Endothelial cell of umbilical vein (primary cell): ENCODE measurements around the gene ELP4. TPM values are rescaled to one million over a fixed set of nuclear protein-coding genes. Genes with fewer than 3 reads are reported as not detected.

Experiments used
- BruUV-seq: library from RNA; stranded (reverse); fragments of 400-500 nt; replicated peaks from 2 replicates; lab custom pipeline; 2021; lab: Mats Ljungman, UMichigan
- CTCF ChIA-PET: fragments of 300-600, 350-600 bp; sonication (Branson Sonifier 250); formaldehyde crosslinking; loops from one replicate; lab custom pipeline; 2021; ENCODE audit warnings: antibody characterized with exemption, inconsistent platforms; lab: Charles Lee
- POLR2A ChIA-PET: fragments of 300-600, 350-600 bp; sonication (Branson Sonifier 250); formaldehyde crosslinking; loops from one replicate; lab custom pipeline; 2021; ENCODE audit warnings: antibody characterized with exemption, inconsistent platforms; lab: Charles Lee
- DNase-seq: peaks from one replicate; pipeline ENCODE4 v3.0.0-alpha.2; 2011; ENCODE audit warnings: low read depth, low spot score
- FAIRE-seq: peaks from 2 replicates; lab custom pipeline; 2011; peaks lifted over from hg19 to GRCh38; lab: Jason Lieb, UNC
- H2AFZ ChIP-seq: 2 replicates; pipeline ENCODE4 v1.6.0; 2012; ENCODE audit warnings: low read depth, low read length, control low read depth, inconsistent platforms
- H3K27ac ChIP-seq: 2 replicates; pipeline ENCODE4 v1.5.1; 2011; ENCODE audit warnings: low read depth, mild to moderate bottlenecking, control low read depth, low read length, moderate library complexity; ENCODE audit not compliant: insufficient read depth
- H3K27me3 ChIP-seq, 2 experiments: 2 replicates each; pipeline versions ENCODE4 v1.6.0 to v1.6.1; 2011; ENCODE audit warnings: low read length in 2 of 2, mixed read lengths in 1 of 2; ENCODE audit not compliant: control insufficient read depth in 2 of 2, insufficient read depth in 2 of 2
- H3K36me3 ChIP-seq, 2 experiments: 2 replicates in 1 of 2; 3 replicates in 1 of 2; pipeline ENCODE4 v1.5.1; 2011; ENCODE audit warnings: low read length in 2 of 2, mild to moderate bottlenecking in 1 of 2, moderate library complexity in 1 of 2; ENCODE audit not compliant: control insufficient read depth in 2 of 2, insufficient read depth in 2 of 2; ENCODE audit errors: extremely low read depth in 1 of 2
- H3K4me1 ChIP-seq: 3 replicates; pipeline ENCODE4 v1.5.1; 2011; ENCODE audit warnings: mild to moderate bottlenecking, low read length; ENCODE audit not compliant: control insufficient read depth, insufficient read depth; ENCODE audit errors: extremely low read depth
- H3K4me2 ChIP-seq: 2 replicates; pipeline ENCODE4 v1.6.1; 2011; ENCODE audit warnings: low read length, control low read depth, mixed read lengths; ENCODE audit not compliant: insufficient read depth
- H3K4me3 ChIP-seq, 3 experiments: fragments of 200-600 bp in 1 of 3; sonication (generic), shearing (Covaris generic) in 1 of 3; replicated peaks in 1 of 3; 2 replicates each; pipeline ENCODE4 v1.5.1; 2011 to 2016; ENCODE audit warnings: control low read depth in 3 of 3, low read length in 3 of 3, mild to moderate bottlenecking in 2 of 3, inconsistent platforms in 1 of 3, low read depth in 1 of 3, moderate library complexity in 1 of 3; ENCODE audit not compliant: insufficient read depth in 1 of 3
- H3K79me2 ChIP-seq: 2 replicates; pipeline ENCODE4 v1.6.0; 2012; ENCODE audit warnings: low read length, inconsistent platforms; ENCODE audit not compliant: control insufficient read depth, insufficient read depth
- H3K9ac ChIP-seq: replicated peaks from 2 replicates; pipeline ENCODE3; 2011; ENCODE audit warnings: low read length, control low read depth; ENCODE audit not compliant: insufficient read depth; ENCODE audit errors: extremely low read depth
- H3K9me1 ChIP-seq: replicated peaks from 3 replicates; pipeline ENCODE4 v1.6.0; 2011; ENCODE audit warnings: mild to moderate bottlenecking, low read length; ENCODE audit not compliant: control insufficient read depth, insufficient read depth; ENCODE audit errors: extremely low read depth
- H3K9me3 ChIP-seq: replicated peaks from 2 replicates; pipeline ENCODE4 v1.5.1; 2012; ENCODE audit warnings: low read length, inconsistent platforms; ENCODE audit not compliant: control insufficient read depth, insufficient read depth
- H4K20me1 ChIP-seq: replicated peaks from 2 replicates; pipeline ENCODE3; 2011; ENCODE audit warnings: mild to moderate bottlenecking, low read length; ENCODE audit not compliant: control insufficient read depth, insufficient read depth; ENCODE audit errors: extremely low read depth
- EZH2 ChIP-seq: IDR thresholded peaks from 2 replicates; pipeline ENCODE4 v1.6.1; 2012; ENCODE audit warnings: borderline replicate concordance, low read depth, mild to moderate bottlenecking, moderate library complexity, low read length, inconsistent platforms; ENCODE audit not compliant: severe bottlenecking
- FOS ChIP-seq: IDR thresholded peaks from 2 replicates; pipeline ENCODE4 v1.6.1; 2011; ENCODE audit warnings: mild to moderate bottlenecking, low read length, moderate library complexity, borderline replicate concordance; ENCODE audit not compliant: insufficient read depth
- GATA2 ChIP-seq: IDR thresholded peaks from 2 replicates; pipeline ENCODE4 v1.7.0; 2011; ENCODE audit warnings: low read depth, mild to moderate bottlenecking, moderate library complexity, mixed read lengths, low read length; ENCODE audit not compliant: insufficient read length, insufficient read depth
- JUN ChIP-seq: IDR thresholded peaks from 2 replicates; pipeline ENCODE4 v1.6.1; 2011; ENCODE audit warnings: borderline replicate concordance, low read depth; ENCODE audit not compliant: insufficient read length, insufficient read depth
- MAX ChIP-seq: IDR thresholded peaks from 2 replicates; pipeline ENCODE4 v1.6.1; 2011; ENCODE audit not compliant: insufficient read depth, insufficient read length
- MYC ChIP-seq: IDR thresholded peaks from one replicate; pipeline ENCODE4 v1.6.1; 2011; ENCODE audit warnings: mild to moderate bottlenecking, low read depth, low read length
- POLR2A ChIP-seq: IDR thresholded peaks from 2 replicates; pipeline ENCODE4 v1.6.1; 2012; ENCODE audit warnings: low read depth, mild to moderate bottlenecking, control low read depth, low read length
- POLR2AphosphoS5 ChIP-seq: IDR thresholded peaks from 2 replicates; pipeline ENCODE4 v1.6.1; 2012; ENCODE audit warnings: low read depth, mild to moderate bottlenecking, control low read depth, low read length, moderate library complexity; ENCODE audit not compliant: insufficient read depth
- dilution Hi-C: fragments of 300-500 bp; cut with MboI; formaldehyde crosslinking; loops from one replicate; pipeline ENCODE4 v1.15.0; 2019; ENCODE audit warnings: low sequenced_read_pairs; ENCODE audit not compliant: extremely low pct_ligation_motif_present
- intact Hi-C: fragments of 100-400 bp; cut with micrococcal nuclease; formaldehyde crosslinking; loops from one replicate; pipeline ENCODE4 v1.10.0; 2022
- polyA plus RNA-seq, 4 experiments: library from polyadenylated mRNA; depleted of rRNA in 3 of 4; stranded (reverse) in 3 of 4; unstranded in 1 of 4; fragments of >200 nt; gene quantifications; 2 replicates each; pipeline versions ENCODE4 v1.2.1 to v1.2.3, GENCODE V29; 2011 to 2012; ENCODE audit warnings: missing spikeins in 1 of 4
- total RNA-seq: library from RNA; stranded (reverse); gene quantifications from 2 replicates; pipeline ENCODE4 v1.2.3, GENCODE V29; 2021
- TF ChIP-seq, protein P1 (sequence below), 2 donors: IDR thresholded peaks; 1 replicate in 1 of 2; 2 replicates in 1 of 2; pipeline ENCODE4 v1.5.1; 2011; ENCODE audit warnings: low read length in 2 of 2, mild to moderate bottlenecking in 2 of 2, moderate library complexity in 2 of 2, control low read depth in 1 of 2, inconsistent platforms in 1 of 2, low read depth in 1 of 2; ENCODE audit not compliant: insufficient read depth in 1 of 2; ENCODE audit errors: extremely low read depth in 1 of 2

The ELP4 gene
- total and polyA plus RNA-seq, 2 donors (not counting 3 experiments of a cell fraction or from before 2014, with no cell fraction given), result 11.6 to 16.3 TPM

DNA sequence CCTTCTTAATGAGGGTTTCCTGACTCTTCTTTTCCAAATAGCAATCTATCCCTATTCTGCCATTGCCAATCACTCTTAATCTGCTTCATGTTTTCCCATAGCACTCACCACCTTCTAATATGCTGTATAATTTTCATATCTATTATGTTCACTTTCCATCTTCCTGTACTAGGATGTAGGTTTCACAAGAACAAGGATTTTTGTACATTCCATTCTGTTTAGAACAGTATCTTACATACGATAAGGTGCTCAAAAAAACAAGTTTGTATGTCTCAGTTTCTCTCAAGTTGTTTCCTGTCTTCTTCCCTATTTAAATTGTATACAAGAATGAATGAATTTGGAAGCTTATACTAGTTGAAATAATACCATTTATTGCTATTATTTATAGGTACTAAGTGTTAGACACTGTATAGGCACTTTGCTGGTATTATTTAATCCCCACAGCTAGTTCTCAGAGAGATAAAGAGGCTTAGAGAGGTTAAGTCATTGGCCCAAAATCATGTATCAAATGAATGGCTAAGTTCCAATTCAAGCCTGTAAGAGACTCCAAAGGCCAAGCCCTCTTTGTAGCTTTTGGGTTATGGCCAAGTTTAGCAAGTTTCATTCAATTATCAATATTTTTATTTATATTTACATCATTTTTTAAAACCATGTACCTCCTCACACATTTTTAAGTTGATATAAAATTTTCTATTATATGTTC lies 166.9 kb downstream of the ELP4 start:
- no peaks in the 10 kb centered on the region for H4K20me1 ChIP-seq
- no TSS peak for BruUV-seq
- POLR2A ChIA-PET, result no interaction called here
- H3K9me3 ChIP-seq, result no peaks in the 10 kb centered on the region
- H3K9me1 ChIP-seq, result no peaks in the 10 kb centered on the region
- no peak overlapping the region for H3K27ac ChIP-seq
- H3K4me2 ChIP-seq, result no peak overlapping the region
- H3K27me3 ChIP-seq, result no peaks in the 10 kb centered on the region
- dilution Hi-C loops, result no loop called here
- TF ChIP-seq, protein P1, sequence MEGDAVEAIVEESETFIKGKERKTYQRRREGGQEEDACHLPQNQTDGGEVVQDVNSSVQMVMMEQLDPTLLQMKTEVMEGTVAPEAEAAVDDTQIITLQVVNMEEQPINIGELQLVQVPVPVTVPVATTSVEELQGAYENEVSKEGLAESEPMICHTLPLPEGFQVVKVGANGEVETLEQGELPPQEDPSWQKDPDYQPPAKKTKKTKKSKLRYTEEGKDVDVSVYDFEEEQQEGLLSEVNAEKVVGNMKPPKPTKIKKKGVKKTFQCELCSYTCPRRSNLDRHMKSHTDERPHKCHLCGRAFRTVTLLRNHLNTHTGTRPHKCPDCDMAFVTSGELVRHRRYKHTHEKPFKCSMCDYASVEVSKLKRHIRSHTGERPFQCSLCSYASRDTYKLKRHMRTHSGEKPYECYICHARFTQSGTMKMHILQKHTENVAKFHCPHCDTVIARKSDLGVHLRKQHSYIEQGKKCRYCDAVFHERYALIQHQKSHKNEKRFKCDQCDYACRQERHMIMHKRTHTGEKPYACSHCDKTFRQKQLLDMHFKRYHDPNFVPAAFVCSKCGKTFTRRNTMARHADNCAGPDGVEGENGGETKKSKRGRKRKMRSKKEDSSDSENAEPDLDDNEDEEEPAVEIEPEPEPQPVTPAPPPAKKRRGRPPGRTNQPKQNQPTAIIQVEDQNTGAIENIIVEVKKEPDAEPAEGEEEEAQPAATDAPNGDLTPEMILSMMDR (IDR thresholded peaks at IDR 0.05; ENCODE audit: extremely low read depth in 1 of 2, insufficient read depth in 1 of 2, low read depth in 1 of 2, low read length in 2 of 2), result no peak
- TF ChIP-seq EZH2 (no peak), FOS (no peak), MAX (no peak), JUN (no peak), MYC (no peak), POLR2A (no peak), GATA2 (no peak), POLR2AphosphoS5 (no peak)
- CTCF ChIA-PET, result interaction anchor here (1.4 to 2.1 kb wide), 2 partner anchors 8 to 35 kb away, joined by 3 to 7 read pairs; no protein-coding TSS in a partner anchor
- no peak overlapping the region for H3K9ac ChIP-seq
- no peak for FAIRE-seq
- H3K79me2 ChIP-seq, result no peaks in the 10 kb centered on the region
- H3K4me3 ChIP-seq, result no peak overlapping the region
- no peak for DNase-seq
- H2AFZ ChIP-seq, result no peak overlapping the region
- no peaks in the 10 kb centered on the region for H3K4me1 ChIP-seq
- intact Hi-C loops, result no loop called here
- H3K36me3 ChIP-seq, result no peaks in the 10 kb centered on the region
